OCI-M1 (cell line): ENCODE results near the gene GTF2A1L.
A peak's percentile ranks its signal among the peaks of the same experiment; 100 is the strongest.

Source experiments
- DNase-seq: peaks from one replicate; lab custom pipeline; 2025; lab: John Stamatoyannopoulos, UW

GTF2A1L gene

GRCh38 chr2:48703621-48704020, 86.0 kb downstream of the GTF2A1L start:
- DNase-seq = peak; percentile 45

GRCh38 chr2:48707466-48707865, 89.8 kb downstream of the GTF2A1L start:
- DNase-seq = no peak

GRCh38 chr2:48709096-48710034, 91.7 kb downstream of the GTF2A1L start:
- no peak for DNase-seq

- DNase-seq = no peak
These were observed 93.7 kb downstream of the GTF2A1L start for GRCh38 chr2:48711343-48711742.

- no peak for DNase-seq
These were observed 94.5 kb downstream of the GTF2A1L start for GRCh38 chr2:48712151-48712550.

GRCh38 chr2:48713647-48714046, 96.0 kb downstream of the GTF2A1L start:
- no peak for DNase-seq

- DNase-seq = peak; percentile 39
These were observed 96.6 kb downstream of the GTF2A1L start for GRCh38 chr2:48714245-48714644.

GRCh38 chr2:48715042-48715899, 97.6 kb downstream of the GTF2A1L start:
- DNase-seq = peak; percentile 73

GRCh38 chr2:48715956-48716355, 98.3 kb downstream of the GTF2A1L start:
- no peak for DNase-seq

- peak; percentile 33 for DNase-seq
These were observed 100.2 kb downstream of the GTF2A1L start for GRCh38 chr2:48717846-48718245.

GRCh38 chr2:48719480-48720177, 102.0 kb downstream of the GTF2A1L start:
- DNase-seq = no peak

- no peak for DNase-seq
These were observed 103.5 kb downstream of the GTF2A1L start for GRCh38 chr2:48721158-48721557.

GRCh38 chr2:48722391-48722790, 104.7 kb downstream of the GTF2A1L start:
- DNase-seq = no peak

GRCh38 chr2:48723129-48723528, 105.5 kb downstream of the GTF2A1L start:
- no peak for DNase-seq

GRCh38 chr2:48724278-48724677, 106.6 kb downstream of the GTF2A1L start:
- DNase-seq = no peak

- DNase-seq = peak; percentile 82
These were observed 108.2 kb downstream of the GTF2A1L start for GRCh38 chr2:48725696-48726494.

- peak; percentile 45 for DNase-seq
These were observed 109.9 kb downstream of the GTF2A1L start for GRCh38 chr2:48727560-48727959.

- DNase-seq = no peak
These were observed 110.6 kb downstream of the GTF2A1L start for GRCh38 chr2:48728295-48728694.

- no peak for DNase-seq
These were observed 111.2 kb downstream of the GTF2A1L start for GRCh38 chr2:48728840-48729239.
